ENCODE results near the gene BROX.

Gene BROX

DNA sequence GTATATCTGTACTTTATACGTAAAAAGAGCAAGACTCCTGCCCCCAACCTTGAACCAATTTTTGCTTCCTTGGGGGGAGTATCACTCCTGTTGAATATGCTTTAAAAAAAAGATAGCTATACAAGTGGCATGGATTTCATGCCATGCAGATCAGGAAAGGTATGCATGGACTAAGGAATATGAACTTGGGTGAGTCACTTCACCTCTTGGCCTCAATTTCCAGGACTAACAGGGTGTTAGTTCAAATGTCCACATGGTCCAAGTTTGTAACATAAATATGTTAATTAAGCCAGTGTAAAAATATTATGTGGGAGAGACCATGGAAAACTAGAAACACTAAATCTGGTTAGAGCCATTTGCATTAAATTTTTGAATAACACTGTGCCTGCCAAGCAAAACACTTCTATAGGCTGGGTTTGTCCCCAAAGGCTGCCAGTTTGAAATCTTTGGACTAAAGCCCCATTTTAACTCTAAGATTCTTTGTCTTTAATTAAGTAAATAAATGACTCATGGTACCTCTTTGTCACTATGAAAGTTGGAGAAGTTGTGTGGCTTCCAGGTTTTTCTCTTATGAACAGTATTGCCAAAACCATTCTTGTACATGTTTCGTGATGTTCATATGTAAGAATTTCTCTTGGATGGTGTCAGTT, 57.7 kb downstream of the BROX start:
- H3K4me3 ChIP-seq (ENCODE audit: low read depth, low read length) = no peak overlapping the region
- H3K4me1 ChIP-seq (ENCODE audit: control insufficient read depth, insufficient read depth, low read length) = no peaks in the 10 kb centered on the region
- no peaks in the 10 kb centered on the region for H3K36me3 ChIP-seq (ENCODE audit: control insufficient read depth in 2 of 2, insufficient read depth in 1 of 2, low read length in 2 of 2)
- ChIA-PET CTCF (interaction anchor here (1.2 to 1.4 kb wide), 2 partner anchors 18 to 23 kb away, joined by 3 to 6 read pairs; no protein-coding TSS in a partner anchor), POLR2A (no interaction called here)
- H3K9me3 ChIP-seq (ENCODE audit: control insufficient read depth, insufficient read depth, low read depth, low read length) = no peaks in the 10 kb centered on the region
- TF ChIP-seq SP2 (tag by site-specific recombination; IDR thresholded peaks at IDR 0.05) (no peak), ZNF184 (tag by site-specific recombination; IDR thresholded peaks at IDR 0.05) (no peak), ZNF324 (tag by site-specific recombination; IDR thresholded peaks at IDR 0.05) (no peak), ZNF623 (tag by site-specific recombination; IDR thresholded peaks at IDR 0.05) (no peak), ZNF140 (tag by site-specific recombination; IDR thresholded peaks at IDR 0.05) (no peak)
- no peak overlapping the region for H3K27ac ChIP-seq (ENCODE audit: extremely low read depth, low read depth, low read length)

DNA sequence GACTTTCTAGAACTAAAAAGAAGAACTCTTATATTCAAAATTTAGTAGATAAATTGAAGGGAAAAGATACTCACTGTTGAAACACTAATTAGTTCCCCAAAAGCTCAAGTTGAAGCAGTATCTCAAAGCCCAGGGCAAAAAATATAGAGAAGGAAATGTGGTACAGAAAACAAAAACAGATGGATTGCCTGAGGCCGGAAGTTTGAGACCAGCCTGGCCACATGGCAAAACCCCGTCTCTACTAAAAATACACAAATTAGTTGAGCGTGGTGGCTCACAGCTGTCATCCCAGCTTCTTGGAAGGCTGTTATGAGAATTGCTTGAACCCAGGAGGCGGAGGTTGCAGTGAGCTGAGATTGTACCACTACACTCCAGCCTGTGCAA, 60.6 kb downstream of the BROX start:
- Histone ChIP-seq H3K4me3 (ENCODE audit: low read depth, low read length) (no peak overlapping the region), H3K4me1 (ENCODE audit: control insufficient read depth, insufficient read depth, low read length) (no peaks in the 10 kb centered on the region), H3K36me3 (ENCODE audit: control insufficient read depth in 2 of 2, insufficient read depth in 1 of 2, low read length in 2 of 2) (no peaks in the 10 kb centered on the region), H3K9me3 (ENCODE audit: control insufficient read depth, insufficient read depth, low read depth, low read length) (no peaks in the 10 kb centered on the region), H3K27ac (ENCODE audit: extremely low read depth, low read depth, low read length) (no peak overlapping the region)
- ChIA-PET POLR2A (no interaction called here), CTCF (interaction anchor here (0.9 kb wide), 1 partner anchor 208 kb away, joined by 4 read pairs; no protein-coding TSS in a partner anchor)
- TF ChIP-seq, protein P1, sequence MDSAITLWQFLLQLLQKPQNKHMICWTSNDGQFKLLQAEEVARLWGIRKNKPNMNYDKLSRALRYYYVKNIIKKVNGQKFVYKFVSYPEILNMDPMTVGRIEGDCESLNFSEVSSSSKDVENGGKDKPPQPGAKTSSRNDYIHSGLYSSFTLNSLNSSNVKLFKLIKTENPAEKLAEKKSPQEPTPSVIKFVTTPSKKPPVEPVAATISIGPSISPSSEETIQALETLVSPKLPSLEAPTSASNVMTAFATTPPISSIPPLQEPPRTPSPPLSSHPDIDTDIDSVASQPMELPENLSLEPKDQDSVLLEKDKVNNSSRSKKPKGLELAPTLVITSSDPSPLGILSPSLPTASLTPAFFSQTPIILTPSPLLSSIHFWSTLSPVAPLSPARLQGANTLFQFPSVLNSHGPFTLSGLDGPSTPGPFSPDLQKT (IDR thresholded peaks at IDR 0.05; ENCODE audit: borderline replicate concordance, low read depth, low read length) = no peak
- TF ChIP-seq ZNF792 (tag by site-specific recombination; IDR thresholded peaks at IDR 0.05) (no peak), YY2 (tag by site-specific recombination; IDR thresholded peaks at IDR 0.05) (no peak), ZNF777 (tag by site-specific recombination; IDR thresholded peaks at IDR 0.05; ENCODE audit: borderline replicate concordance) (no peak), ZNF664 (tag by site-specific recombination; IDR thresholded peaks at IDR 0.05) (no peak), ZNF596 (tag by site-specific recombination; IDR thresholded peaks at IDR 0.05) (no peak), ZSCAN16 (tag by site-specific recombination; IDR thresholded peaks at IDR 0.05) (no peak), GLI4 (tag by site-specific recombination; IDR thresholded peaks at IDR 0.05) (no peak)
- TF ChIP-seq, protein P2, sequence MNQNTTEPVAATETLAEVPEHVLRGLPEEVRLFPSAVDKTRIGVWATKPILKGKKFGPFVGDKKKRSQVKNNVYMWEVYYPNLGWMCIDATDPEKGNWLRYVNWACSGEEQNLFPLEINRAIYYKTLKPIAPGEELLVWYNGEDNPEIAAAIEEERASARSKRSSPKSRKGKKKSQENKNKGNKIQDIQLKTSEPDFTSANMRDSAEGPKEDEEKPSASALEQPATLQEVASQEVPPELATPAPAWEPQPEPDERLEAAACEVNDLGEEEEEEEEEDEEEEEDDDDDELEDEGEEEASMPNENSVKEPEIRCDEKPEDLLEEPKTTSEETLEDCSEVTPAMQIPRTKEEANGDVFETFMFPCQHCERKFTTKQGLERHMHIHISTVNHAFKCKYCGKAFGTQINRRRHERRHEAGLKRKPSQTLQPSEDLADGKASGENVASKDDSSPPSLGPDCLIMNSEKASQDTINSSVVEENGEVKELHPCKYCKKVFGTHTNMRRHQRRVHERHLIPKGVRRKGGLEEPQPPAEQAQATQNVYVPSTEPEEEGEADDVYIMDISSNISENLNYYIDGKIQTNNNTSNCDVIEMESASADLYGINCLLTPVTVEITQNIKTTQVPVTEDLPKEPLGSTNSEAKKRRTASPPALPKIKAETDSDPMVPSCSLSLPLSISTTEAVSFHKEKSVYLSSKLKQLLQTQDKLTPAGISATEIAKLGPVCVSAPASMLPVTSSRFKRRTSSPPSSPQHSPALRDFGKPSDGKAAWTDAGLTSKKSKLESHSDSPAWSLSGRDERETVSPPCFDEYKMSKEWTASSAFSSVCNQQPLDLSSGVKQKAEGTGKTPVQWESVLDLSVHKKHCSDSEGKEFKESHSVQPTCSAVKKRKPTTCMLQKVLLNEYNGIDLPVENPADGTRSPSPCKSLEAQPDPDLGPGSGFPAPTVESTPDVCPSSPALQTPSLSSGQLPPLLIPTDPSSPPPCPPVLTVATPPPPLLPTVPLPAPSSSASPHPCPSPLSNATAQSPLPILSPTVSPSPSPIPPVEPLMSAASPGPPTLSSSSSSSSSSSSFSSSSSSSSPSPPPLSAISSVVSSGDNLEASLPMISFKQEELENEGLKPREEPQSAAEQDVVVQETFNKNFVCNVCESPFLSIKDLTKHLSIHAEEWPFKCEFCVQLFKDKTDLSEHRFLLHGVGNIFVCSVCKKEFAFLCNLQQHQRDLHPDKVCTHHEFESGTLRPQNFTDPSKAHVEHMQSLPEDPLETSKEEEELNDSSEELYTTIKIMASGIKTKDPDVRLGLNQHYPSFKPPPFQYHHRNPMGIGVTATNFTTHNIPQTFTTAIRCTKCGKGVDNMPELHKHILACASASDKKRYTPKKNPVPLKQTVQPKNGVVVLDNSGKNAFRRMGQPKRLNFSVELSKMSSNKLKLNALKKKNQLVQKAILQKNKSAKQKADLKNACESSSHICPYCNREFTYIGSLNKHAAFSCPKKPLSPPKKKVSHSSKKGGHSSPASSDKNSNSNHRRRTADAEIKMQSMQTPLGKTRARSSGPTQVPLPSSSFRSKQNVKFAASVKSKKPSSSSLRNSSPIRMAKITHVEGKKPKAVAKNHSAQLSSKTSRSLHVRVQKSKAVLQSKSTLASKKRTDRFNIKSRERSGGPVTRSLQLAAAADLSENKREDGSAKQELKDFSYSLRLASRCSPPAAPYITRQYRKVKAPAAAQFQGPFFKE (tag by site-specific recombination; IDR thresholded peaks at IDR 0.05; ENCODE audit: borderline replicate concordance) = no peak
- TF ChIP-seq, protein P3, sequence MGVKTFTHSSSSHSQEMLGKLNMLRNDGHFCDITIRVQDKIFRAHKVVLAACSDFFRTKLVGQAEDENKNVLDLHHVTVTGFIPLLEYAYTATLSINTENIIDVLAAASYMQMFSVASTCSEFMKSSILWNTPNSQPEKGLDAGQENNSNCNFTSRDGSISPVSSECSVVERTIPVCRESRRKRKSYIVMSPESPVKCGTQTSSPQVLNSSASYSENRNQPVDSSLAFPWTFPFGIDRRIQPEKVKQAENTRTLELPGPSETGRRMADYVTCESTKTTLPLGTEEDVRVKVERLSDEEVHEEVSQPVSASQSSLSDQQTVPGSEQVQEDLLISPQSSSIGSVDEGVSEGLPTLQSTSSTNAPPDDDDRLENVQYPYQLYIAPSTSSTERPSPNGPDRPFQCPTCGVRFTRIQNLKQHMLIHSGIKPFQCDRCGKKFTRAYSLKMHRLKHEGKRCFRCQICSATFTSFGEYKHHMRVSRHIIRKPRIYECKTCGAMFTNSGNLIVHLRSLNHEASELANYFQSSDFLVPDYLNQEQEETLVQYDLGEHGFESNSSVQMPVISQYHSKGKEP (tag by site-specific recombination; IDR thresholded peaks at IDR 0.05) = no peak

Data from HEK293 (cell line).